Measurements from ENCODE around the gene PAPPA. TPM values are rescaled to one million over a fixed set of nuclear protein-coding genes. Genes with fewer than 3 reads are reported as not detected.

Gene PAPPA
- total RNA-seq, 1 experiment from 2014 or later = 0.17 TPM

- H2BK12ac ChIP-seq (ENCODE audit: insufficient read length, low read depth, low read length) = no peak overlapping the region
- no peak overlapping the region for H2BK20ac ChIP-seq (ENCODE audit: low read depth, low read length, poor library complexity, severe bottlenecking)
- WGBS (ENCODE audit: extremely low coverage, insufficient read length, low lambda C conversion rate) = no CpG with 5 or more reads among the region's 1 CpG
- no peak overlapping the region for H3K14ac ChIP-seq (ENCODE audit: insufficient read depth, low read length)
- H4K5ac ChIP-seq (ENCODE audit: insufficient read length, low read depth, low read length) = no peak overlapping the region
- no peak overlapping the region for H2AFZ ChIP-seq (ENCODE audit: low read length)
- no peak overlapping the region for H2BK120ac ChIP-seq (ENCODE audit: low read depth, low read length, poor library complexity, severe bottlenecking)
- Mint-ChIP-seq H3K4me3 (no peak overlapping the region), H3K9me3 (no peaks in the 10 kb centered on the region; a peak in 2 of 5 replicates), H3K27ac (no peak overlapping the region), H3K4me1 (peaks cover 37 to 57% of the 10 kb centered on the region in 2 experiments), H3K36me3 (ENCODE audit: insufficient read depth in 1 of 3, low read depth in 3 of 3) (0 out of 7 replicates have a peak, but pooled peaks cover 0 to 2% (median 0%) of the 10 kb centered on the region in 3 experiments), H3K27me3 (ENCODE audit: low read depth) (peaks cover 71% of the 10 kb centered on the region)
- no peaks in the 10 kb centered on the region for H4K20me1 ChIP-seq (ENCODE audit: control insufficient read depth, insufficient read depth, insufficient read length)
- no peak overlapping the region for H3K27ac ChIP-seq (ENCODE audit: insufficient read length, low read depth, low read length)
- peaks cover 11% of the 10 kb centered on the region; the same call in 1 of the 2 replicates for H3K4me1 ChIP-seq (ENCODE audit: insufficient read depth, low read length)
- no peak overlapping the region for H3T11ph ChIP-seq (ENCODE audit: low read length)
- no peak overlapping the region for H3K4ac ChIP-seq (ENCODE audit: low read depth, low read length)
- H4K91ac ChIP-seq (ENCODE audit: insufficient read length, low read depth, low read length) = no peak overlapping the region
- TF ChIP-seq, protein P1, sequence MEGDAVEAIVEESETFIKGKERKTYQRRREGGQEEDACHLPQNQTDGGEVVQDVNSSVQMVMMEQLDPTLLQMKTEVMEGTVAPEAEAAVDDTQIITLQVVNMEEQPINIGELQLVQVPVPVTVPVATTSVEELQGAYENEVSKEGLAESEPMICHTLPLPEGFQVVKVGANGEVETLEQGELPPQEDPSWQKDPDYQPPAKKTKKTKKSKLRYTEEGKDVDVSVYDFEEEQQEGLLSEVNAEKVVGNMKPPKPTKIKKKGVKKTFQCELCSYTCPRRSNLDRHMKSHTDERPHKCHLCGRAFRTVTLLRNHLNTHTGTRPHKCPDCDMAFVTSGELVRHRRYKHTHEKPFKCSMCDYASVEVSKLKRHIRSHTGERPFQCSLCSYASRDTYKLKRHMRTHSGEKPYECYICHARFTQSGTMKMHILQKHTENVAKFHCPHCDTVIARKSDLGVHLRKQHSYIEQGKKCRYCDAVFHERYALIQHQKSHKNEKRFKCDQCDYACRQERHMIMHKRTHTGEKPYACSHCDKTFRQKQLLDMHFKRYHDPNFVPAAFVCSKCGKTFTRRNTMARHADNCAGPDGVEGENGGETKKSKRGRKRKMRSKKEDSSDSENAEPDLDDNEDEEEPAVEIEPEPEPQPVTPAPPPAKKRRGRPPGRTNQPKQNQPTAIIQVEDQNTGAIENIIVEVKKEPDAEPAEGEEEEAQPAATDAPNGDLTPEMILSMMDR (conservative IDR thresholded peaks at IDR 0.05) = no peak
- DNase-seq = no peak
- H3K9ac ChIP-seq (ENCODE audit: extremely low read depth, insufficient read length, low read length) = no peak overlapping the region
- no peak overlapping the region for H2AK5ac ChIP-seq (ENCODE audit: insufficient read length, low read length)
- no peak overlapping the region for H2BK5ac ChIP-seq (ENCODE audit: insufficient read length, low read length)
- no peak overlapping the region for H3K4me2 ChIP-seq (ENCODE audit: insufficient read depth, insufficient read length, low read length)
- H3K18ac ChIP-seq (ENCODE audit: insufficient read length, low read depth, low read length) = no peak overlapping the region
- H3K23ac ChIP-seq (ENCODE audit: insufficient read length, low read depth, low read length) = no peak overlapping the region
- no peak overlapping the region for H4K8ac ChIP-seq (replicated peaks; ENCODE audit: insufficient read length, low read depth, low read length)
- H3K79me2 ChIP-seq (ENCODE audit: insufficient read depth, low read length) = no peaks in the 10 kb centered on the region
- no peaks in the 10 kb centered on the region for H3K9me3 ChIP-seq (ENCODE audit: control insufficient read depth, low read depth, low read length)
- peaks cover 26% of the 10 kb centered on the region for H3K27me3 ChIP-seq (ENCODE audit: insufficient read depth, low read length)
- H2BK15ac ChIP-seq (ENCODE audit: low read depth, low read length) = no peak overlapping the region
- H3K23me2 ChIP-seq (ENCODE audit: insufficient read length, low read depth, low read length, poor library complexity, severe bottlenecking) = no peaks in the 10 kb centered on the region
- no peak overlapping the region for H3K56ac ChIP-seq (ENCODE audit: insufficient read length, low read depth, low read length)
- no peaks in the 10 kb centered on the region for H3K79me1 ChIP-seq (ENCODE audit: insufficient read depth, low read depth, low read length, poor library complexity, severe bottlenecking)
These were observed 188.5 kb downstream of the PAPPA start for GRCh38 chr9:116342061-116342460.

All from H9 (cell line).